Small intestine (tissue), 7 donors: ENCODE data around the gene TMEM108. TPM values are rescaled to one million over a fixed set of nuclear protein-coding genes. Genes with fewer than 3 reads are reported as not detected.

Experiments used
- DNase-seq, 2 donors: peaks; one replicate each; pipeline versions ENCODE4 v3.0.0 to v3.0.0-alpha.2; 2013
- FAIRE-seq: peaks from 2 replicates; lab custom pipeline; 2012; peaks lifted over from hg19 to GRCh38; lab: Jason Lieb, UNC
- H3K27ac ChIP-seq, 3 donors: one replicate each; pipeline ENCODE4 v1.5.1; 2013; ENCODE audit warnings: low read length in 2 of 3, mild to moderate bottlenecking in 2 of 3, control low read depth in 1 of 3, inconsistent platforms in 1 of 3, low read depth in 1 of 3, moderate library complexity in 1 of 3
- H3K27me3 ChIP-seq, 3 donors: one replicate each; pipeline ENCODE4 v1.6.1; 2013; ENCODE audit warnings: low read length in 3 of 3, inconsistent platforms in 1 of 3; ENCODE audit not compliant: control insufficient read depth in 3 of 3, insufficient read depth in 3 of 3
- H3K36me3 ChIP-seq, 3 donors: one replicate each; pipeline ENCODE4 v1.6.1; 2013; ENCODE audit warnings: low read length in 3 of 3, inconsistent platforms in 1 of 3, low read depth in 1 of 3, mild to moderate bottlenecking in 1 of 3, moderate library complexity in 1 of 3; ENCODE audit not compliant: control insufficient read depth in 3 of 3, insufficient read depth in 2 of 3
- H3K4me1 ChIP-seq, 3 donors: one replicate each; pipeline ENCODE4 v1.6.1; 2013; ENCODE audit warnings: low read length in 2 of 3, inconsistent platforms in 1 of 3, low read depth in 1 of 3, mild to moderate bottlenecking in 1 of 3, moderate library complexity in 1 of 3; ENCODE audit not compliant: control insufficient read depth in 3 of 3, insufficient read depth in 2 of 3
- H3K4me3 ChIP-seq, 3 donors: one replicate each; pipeline ENCODE4 v1.5.1; 2013; ENCODE audit warnings: low read length in 3 of 3, control low read depth in 1 of 3, inconsistent platforms in 1 of 3, low read depth in 1 of 3, mild to moderate bottlenecking in 1 of 3, moderate library complexity in 1 of 3
- H3K9me3 ChIP-seq, 2 donors: one replicate each; pipeline ENCODE4 v1.6.1; 2013; ENCODE audit warnings: low read depth in 1 of 2, low read length in 1 of 2; ENCODE audit not compliant: control insufficient read depth in 2 of 2, insufficient read depth in 1 of 2
- WGBS, 3 donors: extraction: QIAGEN DNeasy Blood & Tissue Kit; methylation state at CpG; one replicate each; pipeline ENCODE4 v1.1.7; 2013; 5-methylcytosine and 5-hydroxymethylcytosine counted together
- polyA plus RNA-seq, 4 donors: library from polyadenylated mRNA; stranded (reverse) in 3 of 4; unstranded in 1 of 4; fragments of 200-250 nt in 3 of 4; fragments of 120-200 nt in 1 of 4; gene quantifications; one replicate each; pipeline versions ENCODE4 v1.2.1 to v1.2.3, GENCODE V29; 2013
- donor health status: healthy with polysubstance abuse.
- donor health status: control.
- donor health status: control.
- donor health status: Bipolar disorder and iron deficiency.
- donor health status: healthy.

The TMEM108 gene
- polyA plus RNA-seq, 4 donors = 0.41 to 0.94 TPM; not detected in 2

- H3K4me3 ChIP-seq = no peak overlapping the region
- H3K27ac ChIP-seq = no peak overlapping the region
- H3K4me1 ChIP-seq = no peaks in the 10 kb centered on the region
- no peaks in the 10 kb centered on the region for H3K27me3 ChIP-seq
- H3K36me3 ChIP-seq = no peaks in the 10 kb centered on the region
- H3K9me3 ChIP-seq = peaks cover 0 to 2% of the 10 kb centered on the region in 2 donors
- DNase-seq (no peak), FAIRE-seq (no peak)
- WGBS, 3 donors = 93 to 96% (median 95%) methylated on average over 29 to 36 of the region's 36 CpGs
Measured at GRCh38 chr3:133167340-133168024, 129.3 kb downstream of the TMEM108 start.

- FAIRE-seq = no peak
Measured at GRCh38 chr3:133168025-133168401, 129.8 kb downstream of the TMEM108 start.

GRCh38 chr3:133169331-133170068 lies 131.3 kb downstream of the TMEM108 start:
- WGBS, 3 donors = 86 to 94% (median 88%) methylated on average over 6 of the region's 6 CpGs
- DNase-seq (no peak), FAIRE-seq (no peak)

More at GRCh38 chr3:133168025-133168401, 129.8 kb downstream of the TMEM108 start:
- Histone ChIP-seq H3K27me3 (no peaks in the 10 kb centered on the region), H3K27ac (no peak overlapping the region), H3K36me3 (no peaks in the 10 kb centered on the region), H3K9me3 (peaks cover 0 to 2% of the 10 kb centered on the region in 2 donors), H3K4me3 (no peak overlapping the region), H3K4me1 (no peaks in the 10 kb centered on the region)
- no peak for DNase-seq
- 88 to 100% (median 92%) methylated on average over 1 of the region's 1 CpG for WGBS, 3 donors

GRCh38 chr3:133171831-133172230 lies 133.6 kb downstream of the TMEM108 start:
- FAIRE-seq (no peak), DNase-seq (no peak)
- no peaks in the 10 kb centered on the region for H3K27me3 ChIP-seq
- peaks cover 0 to 7% of the 10 kb centered on the region in 2 donors for H3K9me3 ChIP-seq
- H3K36me3 ChIP-seq = no peaks in the 10 kb centered on the region
- no peak overlapping the region for H3K4me3 ChIP-seq
- H3K27ac ChIP-seq = no peak overlapping the region
- 69 to 80% (median 76%) methylated on average over 2 of the region's 2 CpGs for WGBS, 3 donors
- no peaks in the 10 kb centered on the region for H3K4me1 ChIP-seq

More at GRCh38 chr3:133169331-133170068, 131.3 kb downstream of the TMEM108 start:
- no peaks in the 10 kb centered on the region for H3K36me3 ChIP-seq
- H3K4me1 ChIP-seq = no peaks in the 10 kb centered on the region
- no peak overlapping the region for H3K4me3 ChIP-seq
- no peak overlapping the region for H3K27ac ChIP-seq
- peaks cover 0 to 9% of the 10 kb centered on the region in 2 donors for H3K9me3 ChIP-seq
- no peaks in the 10 kb centered on the region for H3K27me3 ChIP-seq

- DNase-seq (no peak), FAIRE-seq (no peak)
- H3K9me3 ChIP-seq = no peaks in the 10 kb centered on the region
- H3K4me1 ChIP-seq = no peaks in the 10 kb centered on the region
- no peaks in the 10 kb centered on the region for H3K36me3 ChIP-seq
- no peaks in the 10 kb centered on the region for H3K27me3 ChIP-seq
- 15 to 57% (median 47%) methylated on average over 2 of the region's 2 CpGs for whole genome bisulfite sequencing, 3 donors
- H3K4me3 ChIP-seq = no peak overlapping the region
- H3K27ac ChIP-seq = no peak overlapping the region
Measured at GRCh38 chr3:133181392-133182150, 143.4 kb downstream of the TMEM108 start.

GRCh38 chr3:133187870-133188379 lies 149.7 kb downstream of the TMEM108 start:
- FAIRE-seq (no peak), DNase-seq (no peak)
- no peaks in the 10 kb centered on the region for H3K27me3 ChIP-seq
- 83 to 87% (median 86%) methylated on average over 4 of the region's 4 CpGs for WGBS, 3 donors
- H3K9me3 ChIP-seq = no peaks in the 10 kb centered on the region
- no peaks in the 10 kb centered on the region for H3K4me1 ChIP-seq
- H3K36me3 ChIP-seq = no peaks in the 10 kb centered on the region
- no peak overlapping the region for H3K4me3 ChIP-seq
- H3K27ac ChIP-seq = no peak overlapping the region

- no peaks in the 10 kb centered on the region for H3K36me3 ChIP-seq
Measured at GRCh38 chr3:133188996-133189395, 150.8 kb downstream of the TMEM108 start.

GRCh38 chr3:133189893-133190292 lies 151.7 kb downstream of the TMEM108 start:
- H3K4me3 ChIP-seq = no peak overlapping the region
- H3K27me3 ChIP-seq = no peaks in the 10 kb centered on the region
- no peaks in the 10 kb centered on the region for H3K4me1 ChIP-seq
- no peak for DNase-seq
- no peak overlapping the region for H3K27ac ChIP-seq
- FAIRE-seq = no peak
- no peaks in the 10 kb centered on the region for H3K9me3 ChIP-seq
- H3K36me3 ChIP-seq = no peaks in the 10 kb centered on the region
- 80 to 90% (median 83%) methylated on average over 1 of the region's 1 CpG for WGBS, 3 donors

More at GRCh38 chr3:133188996-133189395, 150.8 kb downstream of the TMEM108 start:
- H3K4me3 ChIP-seq = no peak overlapping the region
- no peaks in the 10 kb centered on the region for H3K4me1 ChIP-seq
- H3K27me3 ChIP-seq = no peaks in the 10 kb centered on the region
- 53 to 56% (median 53%) methylated on average over 1 of the region's 1 CpG for WGBS, 3 donors
- DNase-seq (no peak), FAIRE-seq (no peak)
- H3K27ac ChIP-seq = no peak overlapping the region
- no peaks in the 10 kb centered on the region for H3K9me3 ChIP-seq
